CD14-positive monocyte (primary cell): ENCODE data around the gene TCF4. TPM values are rescaled to one million over a fixed set of nuclear protein-coding genes. Genes with fewer than 3 reads are reported as not detected.

Experiments
- DNase-seq, 3 donors: peaks; one replicate each; pipeline ENCODE4 v3.0.0-alpha.2; 2011 to 2022
- H2AFZ ChIP-seq: 2 replicates; pipeline ENCODE4 v1.6.0; 2012; ENCODE audit warnings: mild to moderate bottlenecking, low read depth, low read length, inconsistent platforms; ENCODE audit not compliant: insufficient read depth, poor library complexity, severe bottlenecking
- H3K27ac ChIP-seq, 2 donors: 1 replicate in 1 of 2; 2 replicates in 1 of 2; pipeline ENCODE4 v1.5.1; 2012 to 2013; ENCODE audit warnings: low read length in 2 of 2, control low read depth in 1 of 2, inconsistent platforms in 1 of 2, low read depth in 1 of 2, mild to moderate bottlenecking in 1 of 2
- H3K27me3 ChIP-seq, 2 donors: one replicate each; pipeline versions ENCODE4 v1.6.0 to v1.6.1; 2011 to 2013; ENCODE audit warnings: low read length in 2 of 2; ENCODE audit not compliant: control insufficient read depth in 2 of 2, insufficient read depth in 2 of 2
- H3K36me3 ChIP-seq, 2 donors: replicated peaks in 1 of 2; 1 replicate in 1 of 2; 2 replicates in 1 of 2; pipeline versions ENCODE4 v1.5.1 to v1.6.1; 2012 to 2013; ENCODE audit warnings: low read length in 2 of 2, control low read depth in 1 of 2, inconsistent platforms in 1 of 2, mild to moderate bottlenecking in 1 of 2; ENCODE audit not compliant: insufficient read depth in 2 of 2, control insufficient read depth in 1 of 2
- H3K4me1 ChIP-seq, 2 donors: 1 replicate in 1 of 2; 2 replicates in 1 of 2; pipeline versions ENCODE4 v1.5.1 to v1.6.1; 2012 to 2013; ENCODE audit warnings: low read length in 2 of 2, control low read depth in 1 of 2, inconsistent platforms in 1 of 2, mild to moderate bottlenecking in 1 of 2, moderate library complexity in 1 of 2; ENCODE audit not compliant: insufficient read depth in 2 of 2, control insufficient read depth in 1 of 2
- H3K4me2 ChIP-seq: replicated peaks from 2 replicates; pipeline ENCODE3; 2012; ENCODE audit warnings: low read length, moderate library complexity, mild to moderate bottlenecking; ENCODE audit not compliant: poor library complexity, severe bottlenecking; ENCODE audit errors: extremely low read depth
- H3K4me3 ChIP-seq, 3 experiments: fragments of 200-600 bp in 1 of 3; sonication (generic) in 1 of 3; replicated peaks in 1 of 3; 1 replicate in 2 of 3; 2 replicates in 1 of 3; pipeline ENCODE4 v1.5.1; 2011 to 2013; ENCODE audit warnings: low read length in 3 of 3, mild to moderate bottlenecking in 3 of 3, control low read depth in 2 of 3, low read depth in 2 of 3, inconsistent platforms in 1 of 3, moderate library complexity in 1 of 3
- H3K79me2 ChIP-seq: 2 replicates; pipeline ENCODE4 v1.6.0; 2012; ENCODE audit warnings: mild to moderate bottlenecking, control low read depth, inconsistent platforms, low read length, moderate library complexity; ENCODE audit not compliant: insufficient read depth
- H3K9ac ChIP-seq: 2 replicates; pipeline ENCODE4 v1.6.0; 2017; ENCODE audit warnings: low read length, mild to moderate bottlenecking; ENCODE audit not compliant: insufficient read depth, poor library complexity, severe bottlenecking
- H3K9me3 ChIP-seq, 2 donors: replicated peaks in 1 of 2; 1 replicate in 1 of 2; 2 replicates in 1 of 2; pipeline versions ENCODE4 v1.5.1 to v1.6.1; 2012 to 2013; ENCODE audit warnings: low read length in 2 of 2, control low read depth in 1 of 2; ENCODE audit not compliant: control insufficient read depth in 1 of 2, insufficient read depth in 1 of 2
- H4K20me1 ChIP-seq: 2 replicates; pipeline ENCODE4 v1.6.0; 2012; ENCODE audit warnings: mild to moderate bottlenecking, low read length, control low read depth, moderate library complexity; ENCODE audit not compliant: insufficient read depth
- H3K27ac Mint-ChIP-seq, 7 donors: one replicate each; pipeline ENCODE4 v1.8.0; 2020; ENCODE audit warnings: mild to moderate bottlenecking in 7 of 7, mixed read lengths in 7 of 7, moderate library complexity in 6 of 7, inconsistent platforms in 2 of 7
- H3K27me3 Mint-ChIP-seq, 3 donors: one replicate each; pipeline ENCODE4 v1.8.0; 2021 to 2022; ENCODE audit warnings: low read depth in 3 of 3, mild to moderate bottlenecking in 3 of 3, mixed read lengths in 3 of 3, moderate library complexity in 3 of 3, inconsistent platforms in 1 of 3
- H3K36me3 Mint-ChIP-seq, 2 donors: one replicate each; pipeline ENCODE4 v1.8.0; 2020; ENCODE audit warnings: mixed read lengths in 2 of 2, inconsistent platforms in 1 of 2, mild to moderate bottlenecking in 1 of 2
- H3K4me1 Mint-ChIP-seq: one replicate; pipeline ENCODE4 v1.8.0; 2020; ENCODE audit warnings: mild to moderate bottlenecking, mixed read lengths
- H3K4me3 Mint-ChIP-seq, 2 donors: one replicate each; pipeline ENCODE4 v1.8.0; 2020; ENCODE audit warnings: mild to moderate bottlenecking in 2 of 2, mixed read lengths in 2 of 2, moderate library complexity in 1 of 2
- H3K9me3 Mint-ChIP-seq, 7 donors: one replicate each; pipeline ENCODE4 v1.8.0; 2020 to 2022; ENCODE audit warnings: mixed read lengths in 7 of 7, mild to moderate bottlenecking in 6 of 7, moderate library complexity in 6 of 7, inconsistent platforms in 2 of 7
- CTCF ChIP-seq: fragments of 200-600 bp; IDR thresholded peaks from one replicate; pipeline ENCODE4 v1.8.0; 2022; ENCODE audit warnings: antibody characterized with exemption, mild to moderate bottlenecking
- WGBS: methylation state at CpG from one replicate; pipeline ENCODE4 v1.1.5; 2013; ENCODE audit warnings: missing lambda C conversion rate; ENCODE audit not compliant: insufficient coverage; 5-methylcytosine and 5-hydroxymethylcytosine counted together
- intact Hi-C, 2 donors: fragments of 100-400 bp; cut with micrococcal nuclease; formaldehyde crosslinking; loops; one replicate each; pipeline versions ENCODE4 v1.15.0 to v1.15.1; 2023
- polyA plus RNA-seq, 3 donors: library from polyadenylated mRNA; depleted of rRNA in 1 of 3; unstranded in 2 of 3; stranded (reverse) in 1 of 3; fragments of 300-500 nt in 2 of 3; fragments of >200 nt in 1 of 3; fragmentation: Illumina TruSeq in 2 of 3; gene quantifications; 1 replicate in 2 of 3; 2 replicates in 1 of 3; pipeline ENCODE4 v1.2.3, GENCODE V29; 2012 to 2021

Gene TCF4
- polyA plus RNA-seq, 3 donors = 5.9 to 12.9 (median 10.7) TPM

GRCh38 chr18:55356815-55357214 is 231.2 kb downstream of the TCF4 start:
- Histone ChIP-seq H3K9ac (no peak overlapping the region), H3K9me3 (peaks cover 0 to 5% of the 10 kb centered on the region in 2 donors), H3K79me2 (no peaks in the 10 kb centered on the region), H3K4me2 (no peak overlapping the region), H3K36me3 (no peaks in the 10 kb centered on the region), H3K4me3 (no peak overlapping the region), H3K4me1 (peaks cover 0 to 4% of the 10 kb centered on the region in 2 donors), H2AFZ (no peak overlapping the region), H4K20me1 (no peaks in the 10 kb centered on the region), H3K27me3 (no peaks in the 10 kb centered on the region), H3K27ac (no peak overlapping the region)
- DNase-seq = no peak
- no peak for TF ChIP-seq CTCF
- H3K27me3 Mint-ChIP-seq = peaks cover 0 to 3% (median 0%) of the 10 kb centered on the region in 3 donors
- no peak overlapping the region for H3K27ac Mint-ChIP-seq
- intact Hi-C loops = no loop called here
- WGBS = no CpG with 5 or more reads among the region's 3 CpGs
- H3K4me3 Mint-ChIP-seq = no peak overlapping the region
- no peaks in the 10 kb centered on the region for H3K36me3 Mint-ChIP-seq
- H3K9me3 Mint-ChIP-seq = peaks cover 3 to 14% (median 9%) of the 10 kb centered on the region in 7 donors
- H3K4me1 Mint-ChIP-seq = peaks cover 16% of the 10 kb centered on the region

GRCh38 chr18:55355223-55355622 is 232.8 kb downstream of the TCF4 start:
- Histone ChIP-seq H3K9ac (no peak overlapping the region), H3K4me2 (no peak overlapping the region), H3K27me3 (no peaks in the 10 kb centered on the region), H3K4me1 (peaks cover 0 to 4% of the 10 kb centered on the region in 2 donors), H2AFZ (no peak overlapping the region), H3K9me3 (peaks cover 0 to 3% of the 10 kb centered on the region in 2 donors), H3K79me2 (no peaks in the 10 kb centered on the region), H3K27ac (no peak overlapping the region), H3K4me3 (no peak overlapping the region), H3K36me3 (no peaks in the 10 kb centered on the region), H4K20me1 (no peaks in the 10 kb centered on the region)
- no peak overlapping the region for H3K4me3 Mint-ChIP-seq
- H3K36me3 Mint-ChIP-seq = no peaks in the 10 kb centered on the region
- no peak for TF ChIP-seq CTCF
- peaks cover 0 to 7% (median 3%) of the 10 kb centered on the region in 7 donors for H3K9me3 Mint-ChIP-seq
- H3K27ac Mint-ChIP-seq = no peak overlapping the region
- WGBS = 29% methylated on average over 2 of the region's 4 CpGs
- DNase-seq = no peak
- intact Hi-C loops = no loop called here
- H3K27me3 Mint-ChIP-seq = no peaks in the 10 kb centered on the region
- H3K4me1 Mint-ChIP-seq = peaks cover 19% of the 10 kb centered on the region
